ENCODE results near the gene MARVELD1. TPM values are rescaled to one million over a fixed set of nuclear protein-coding genes. Genes with fewer than 3 reads are reported as not detected.

The MARVELD1 gene
- total and polyA plus RNA-seq, 2 of the 13 experiments (the other 11 are each of a cell fraction or from before 2014, with no cell fraction given), result not detected

- TF ChIP-seq ZNF740 (CRISPR knock-in tag; IDR thresholded peaks at IDR 0.05), result no peak
- TF ChIP-seq SMC3 (IDR thresholded peaks at IDR 0.05; ENCODE audit: low read length), result no peak
- TF ChIP-seq HDAC6 (IDR thresholded peaks at IDR 0.05; ENCODE audit: low read depth, low read length), result no peak
- TF ChIP-seq ZNF501 (CRISPR knock-in tag; IDR thresholded peaks at IDR 0.05), result peak; percentile 78
- no peak for TF ChIP-seq ZNF18 (CRISPR knock-in tag; IDR thresholded peaks at IDR 0.05; ENCODE audit: insufficient replicate concordance)
- peak; percentile 20 for TF ChIP-seq ZNF850 (CRISPR knock-in tag; conservative IDR thresholded peaks at IDR 0.05)
- no peak for TF ChIP-seq CENPX (CRISPR knock-in tag; IDR thresholded peaks at IDR 0.05)
- no peak for TF ChIP-seq ZFP36L2 (CRISPR knock-in tag; IDR thresholded peaks at IDR 0.05)
- TF ChIP-seq ZNF614 (CRISPR knock-in tag; IDR thresholded peaks at IDR 0.05; ENCODE audit: borderline replicate concordance), result peak; percentile 82; the same call in 1 of the 2 replicates
- TF ChIP-seq SIX1 (CRISPR knock-in tag; IDR thresholded peaks at IDR 0.05; ENCODE audit: borderline replicate concordance), result no peak
- peak; percentile 30; the same call in 1 of the 2 replicates for TF ChIP-seq ZSCAN25 (CRISPR knock-in tag; IDR thresholded peaks at IDR 0.05)
- TF ChIP-seq TFE3 (CRISPR knock-in tag; IDR thresholded peaks at IDR 0.05), result peak; percentile 94
- no peak for TF ChIP-seq ZBTB37 (CRISPR knock-in tag; IDR thresholded peaks at IDR 0.05)
- 0 out of 2 replicates have a peak, but pooled peaks have one; percentile 43 for TF ChIP-seq DPF2 (CRISPR knock-in tag; IDR thresholded peaks at IDR 0.05; ENCODE audit: borderline replicate concordance, low read depth)
- TF ChIP-seq KDM1A (CRISPR knock-in tag; IDR thresholded peaks at IDR 0.05), result 0 out of 2 replicates have a peak, but pooled peaks have one; percentile 30
- peak; percentile 92 for TF ChIP-seq ZNF607 (CRISPR knock-in tag; IDR thresholded peaks at IDR 0.05; ENCODE audit: borderline replicate concordance)
- TF ChIP-seq EHMT2 (IDR thresholded peaks at IDR 0.05; ENCODE audit: borderline replicate concordance, low read depth, low read length), result no peak
- TF ChIP-seq PREB (CRISPR knock-in tag; IDR thresholded peaks at IDR 0.05), result 0 out of 2 replicates have a peak, but pooled peaks have one; percentile 75
- TF ChIP-seq E2F1 (CRISPR knock-in tag; IDR thresholded peaks at IDR 0.05), result peak; percentile 92
Measured at GRCh38 chr10:97686962-97687784, 26.4 kb upstream of the MARVELD1 start, which contains the start of gene AVPI1 (continued).

Data from HepG2 (cell line).